ENCODE measurements around the gene GET4. TPM values are rescaled to one million over a fixed set of nuclear protein-coding genes. Genes with fewer than 3 reads are reported as not detected.

The GET4 gene
- total and polyA plus RNA-seq, 2 of the 4 experiments (the other 2 are of a cell fraction): 11.3 to 30.9 TPM

- H3K4me3 ChIP-seq (ENCODE audit: insufficient read depth, low read depth, low read length): no peak overlapping the region
- no peak overlapping the region for H2AFZ ChIP-seq (replicated peaks; ENCODE audit: low read length, poor library complexity)
- H3K18ac ChIP-seq (ENCODE audit: low read depth, low read length): no peak overlapping the region
- dilution Hi-C loops (cut with HindIII; ENCODE audit: low sequenced_read_pairs, unreplicated experiment): no loop called here
- no peak overlapping the region for H3K56ac ChIP-seq (ENCODE audit: extremely low read depth, insufficient read depth, low read length)
- no peak overlapping the region for H2AK9ac ChIP-seq (replicated peaks; ENCODE audit: low read depth, low read length, poor library complexity)
- no TSS peak for BruUV-seq (replicated peaks)
- peaks cover 6% of the 10 kb centered on the region for H3K27me3 ChIP-seq (ENCODE audit: control insufficient read depth, insufficient read depth, low read length)
- no peak overlapping the region for H3K4ac ChIP-seq (ENCODE audit: low read depth, low read length)
- H3K9ac ChIP-seq (ENCODE audit: low read depth, low read length): no peak overlapping the region
- DNase-seq: no peak
- no peak for ATAC-seq (ENCODE audit: low read depth)
- H3K4me1 ChIP-seq (ENCODE audit: control insufficient read depth, insufficient read depth, low read length): no peaks in the 10 kb centered on the region
- TF ChIP-seq RFX5 (IDR thresholded peaks at IDR 0.05; ENCODE audit: low read depth, low read length) (no peak), RCOR1 (IDR thresholded peaks at IDR 0.05; ENCODE audit: insufficient replicate concordance, low read length) (no peak), CEBPB (IDR thresholded peaks at IDR 0.05; ENCODE audit: low read depth, low read length) (no peak), CHD1 (IDR thresholded peaks at IDR 0.05; ENCODE audit: low read depth, low read length) (no peak), MAFK (IDR thresholded peaks at IDR 0.05; ENCODE audit: low read depth, low read length) (no peak), POLR2A (IDR thresholded peaks at IDR 0.05; ENCODE audit: low read depth, low read length) (no peak)
- in situ Hi-C loops (cut with MboI; ENCODE audit: low sequenced_read_pairs): no loop called here
- H2AK5ac ChIP-seq (ENCODE audit: low read depth, low read length): no peak overlapping the region
- no peaks in the 10 kb centered on the region for H3K9me1 ChIP-seq (ENCODE audit: insufficient read depth, low read length)
- no peak overlapping the region for H3K23ac ChIP-seq (ENCODE audit: low read depth, low read length)
- no peak overlapping the region for H4K8ac ChIP-seq (ENCODE audit: low read depth in 2 of 2, low read length in 2 of 2)
- H3K4me2 ChIP-seq (ENCODE audit: low read depth, low read length): no peak overlapping the region
- ChIA-PET POLR2A (ENCODE audit: unreplicated experiment) (no interaction called here), CTCF (no interaction called here)
- H4K91ac ChIP-seq (ENCODE audit: insufficient read depth, low read depth, low read length): no peak overlapping the region
- H2BK15ac ChIP-seq (ENCODE audit: low read depth, low read length): no peak overlapping the region
- intact Hi-C loops (cut with micrococcal nuclease): no loop called here
- H4K20me1 ChIP-seq (ENCODE audit: insufficient read depth, low read length): no peaks in the 10 kb centered on the region
- H4K5ac ChIP-seq (ENCODE audit: low read depth, low read length): no peak overlapping the region
- no peak overlapping the region for H2BK120ac ChIP-seq (ENCODE audit: low read depth, low read length)
- H3K14ac ChIP-seq (replicated peaks; ENCODE audit: low read depth, low read length): no peak overlapping the region
- H3K79me1 ChIP-seq (ENCODE audit: low read depth in 1 of 2, low read length in 2 of 2): no peaks in the 10 kb centered on the region
- H3K27ac ChIP-seq (ENCODE audit: insufficient read depth, low read length): no peak overlapping the region
- no CpG with 5 or more reads among the region's 5 CpGs for WGBS, 2 experiments (ENCODE audit: extremely low coverage in 2 of 2, insufficient read length in 1 of 2)
- H2BK5ac ChIP-seq (ENCODE audit: low read depth, low read length, poor library complexity, severe bottlenecking): no peak overlapping the region
- no peak overlapping the region for H2BK20ac ChIP-seq (ENCODE audit: low read depth, low read length)
- H3K9me3 ChIP-seq (ENCODE audit: control insufficient read depth, insufficient read depth, low read length): no peaks in the 10 kb centered on the region
- no peaks in the 10 kb centered on the region for H3K36me3 ChIP-seq (ENCODE audit: control insufficient read depth, insufficient read depth, low read length)
These were observed 68.4 kb downstream of the GET4 start for GRCh38 chr7:944744-945143.

Measured in IMR-90 (cell line).